Frontal cortex (tissue), 4 donors: Measurements from ENCODE around the gene TGM4. TPM values are rescaled to one million over a fixed set of nuclear protein-coding genes. Genes with fewer than 3 reads are reported as not detected.

Experiments used
- DNase-seq, 2 donors: peaks; one replicate each; pipeline ENCODE4 v3.0.0; 2012; ENCODE audit warnings: low spot score in 2 of 2
- FAIRE-seq: peaks from 2 replicates; lab custom pipeline; 2012; peaks lifted over from hg19 to GRCh38; lab: Jason Lieb, UNC
- total RNA-seq: library from RNA; depleted of rRNA; stranded (reverse); fragments of >200 nt; gene quantifications from one replicate; pipeline ENCODE4 v1.2.3, GENCODE V29; 2014
- donor health status: control.
- donor health status: control.
- donor health status: control.

Gene TGM4
- total RNA-seq, 1 donor from 2014 or later: not detected

- DNase-seq (no peak), FAIRE-seq (no peak)
Measured at GRCh38 chr3:44875596-44875995, 1.2 kb downstream of the TGM4 start.

DNA sequence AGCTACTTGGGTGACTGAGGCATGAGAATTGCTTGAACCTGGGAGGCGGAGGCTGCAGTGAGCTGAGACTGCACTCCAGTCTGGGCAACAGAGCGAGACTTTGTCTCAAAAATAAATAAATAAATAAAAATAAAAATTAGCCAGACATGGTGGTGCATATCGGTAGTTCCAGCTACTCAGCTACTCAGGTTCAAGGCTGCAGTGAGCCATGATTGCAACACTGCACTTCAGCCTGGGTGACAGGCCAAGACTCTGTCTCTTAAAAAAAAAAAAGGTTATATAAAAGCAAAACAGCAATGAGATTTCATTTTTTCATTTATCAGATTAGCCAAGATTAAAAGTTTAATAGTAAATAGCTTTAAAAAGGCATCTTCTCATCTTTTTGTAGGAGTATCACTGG is 2.9 kb downstream of the TGM4 start:
- FAIRE-seq (no peak), DNase-seq (no peak)

- DNase-seq (no peak), FAIRE-seq (no peak)
Measured at GRCh38 chr3:44880284-44880683, 5.9 kb downstream of the TGM4 start.

DNA sequence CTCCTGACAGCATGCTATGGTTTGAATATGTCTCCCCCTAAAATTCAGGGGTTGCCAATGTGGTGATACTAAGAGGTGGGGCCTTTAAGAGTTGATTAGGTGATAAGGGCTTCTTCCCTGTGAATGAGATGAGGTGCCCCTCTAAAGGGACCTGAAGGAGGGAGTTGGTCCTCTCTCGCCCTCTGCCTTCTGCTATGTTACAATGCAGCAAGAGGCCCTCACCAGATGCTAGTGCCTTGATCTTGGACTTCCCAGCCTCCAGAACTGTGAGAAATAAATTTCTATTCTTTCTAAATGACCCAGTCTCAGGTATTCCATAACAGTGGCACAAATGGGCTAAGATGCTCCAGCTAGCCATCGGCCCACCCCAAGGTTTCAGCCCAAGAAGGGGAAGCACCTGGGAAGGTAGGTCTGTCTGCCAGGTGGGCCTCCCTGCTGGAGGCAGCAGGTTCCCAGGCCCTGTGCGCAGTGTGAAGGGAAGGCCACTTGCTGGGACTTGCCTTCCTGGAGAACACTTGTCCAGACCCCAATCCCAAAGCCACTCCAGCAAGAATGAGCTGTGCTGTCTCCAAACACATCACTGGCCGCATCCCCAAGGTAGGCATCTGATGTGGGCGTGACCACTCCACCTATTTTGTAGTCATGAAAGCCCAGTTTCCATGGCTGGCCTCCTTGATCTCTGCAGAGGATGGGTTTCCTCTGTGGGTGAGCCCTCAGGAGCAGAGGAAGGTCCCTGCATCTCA is 9.0 kb downstream of the TGM4 start:
- no peak for DNase-seq
- FAIRE-seq: no peak

DNA sequence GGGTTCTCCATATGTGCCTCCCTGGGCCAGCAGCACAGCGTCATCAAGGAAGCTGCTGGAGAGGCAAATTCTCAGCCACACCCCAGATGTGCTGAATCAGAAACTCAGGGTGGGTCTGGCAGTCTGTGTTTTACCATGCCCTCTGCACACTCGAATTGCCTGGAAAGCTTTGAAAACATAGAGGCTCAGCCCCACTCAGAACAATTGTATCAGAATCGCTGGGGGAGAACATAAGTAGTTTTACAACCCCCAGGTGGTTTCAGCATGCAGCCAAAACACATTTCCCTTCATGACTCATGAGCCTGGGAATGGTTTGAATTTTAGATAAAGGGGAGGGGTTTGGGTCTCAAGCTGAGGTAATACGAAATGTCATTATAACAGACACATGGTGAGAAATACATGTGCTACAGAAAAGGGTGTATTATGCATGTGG is 9.6 kb downstream of the TGM4 start:
- DNase-seq: no peak
- FAIRE-seq: no peak

GRCh38 chr3:44885618-44886017 is 11.2 kb downstream of the TGM4 start:
- DNase-seq (no peak), FAIRE-seq (no peak)

DNA sequence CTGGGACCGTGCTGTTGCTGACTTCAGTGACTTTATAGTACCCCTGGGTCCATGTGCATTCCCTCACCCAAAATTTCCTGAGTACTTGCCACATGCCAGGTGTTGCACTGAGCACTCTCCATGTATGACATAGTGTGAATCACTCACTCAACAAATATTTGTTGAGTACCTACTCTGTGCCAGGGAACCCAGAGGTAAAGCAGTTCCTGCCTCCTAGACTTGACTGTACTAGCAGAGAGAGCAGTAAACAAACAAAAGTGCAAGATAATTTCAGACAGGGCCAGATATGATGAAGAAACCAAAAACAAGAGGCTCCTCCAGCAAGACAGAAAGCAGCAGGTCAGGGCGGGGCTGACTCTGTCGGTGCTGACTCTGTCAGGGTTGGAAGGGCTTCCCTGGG is 12.2 kb downstream of the TGM4 start:
- no peak for DNase-seq
- no peak for FAIRE-seq

- DNase-seq (no peak), FAIRE-seq (no peak)
Measured at GRCh38 chr3:44887101-44887500, 12.7 kb downstream of the TGM4 start.

- DNase-seq (no peak), FAIRE-seq (no peak)
Measured at GRCh38 chr3:44890258-44890657, 15.8 kb downstream of the TGM4 start.

DNA sequence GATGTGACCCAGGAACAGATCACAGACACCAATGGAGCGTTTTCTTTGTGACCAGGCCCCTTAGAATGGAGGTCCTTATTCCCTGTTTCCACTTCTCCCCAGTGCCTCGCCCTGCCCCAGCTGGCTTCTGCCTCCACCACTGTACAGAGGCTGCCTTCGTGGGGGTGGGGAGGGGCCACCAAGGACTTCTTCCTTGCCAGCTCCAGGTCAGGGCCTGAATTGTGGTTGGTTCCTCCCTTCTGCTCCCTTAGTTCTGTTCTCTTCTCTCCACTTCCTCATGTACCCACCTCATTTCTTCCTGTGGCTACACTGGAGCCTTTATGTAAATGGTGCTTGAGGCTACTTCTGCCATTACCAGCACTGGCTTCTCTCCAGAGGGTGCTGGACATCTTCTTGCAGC is 16.4 kb downstream of the TGM4 start:
- FAIRE-seq (no peak), DNase-seq (no peak)

DNA sequence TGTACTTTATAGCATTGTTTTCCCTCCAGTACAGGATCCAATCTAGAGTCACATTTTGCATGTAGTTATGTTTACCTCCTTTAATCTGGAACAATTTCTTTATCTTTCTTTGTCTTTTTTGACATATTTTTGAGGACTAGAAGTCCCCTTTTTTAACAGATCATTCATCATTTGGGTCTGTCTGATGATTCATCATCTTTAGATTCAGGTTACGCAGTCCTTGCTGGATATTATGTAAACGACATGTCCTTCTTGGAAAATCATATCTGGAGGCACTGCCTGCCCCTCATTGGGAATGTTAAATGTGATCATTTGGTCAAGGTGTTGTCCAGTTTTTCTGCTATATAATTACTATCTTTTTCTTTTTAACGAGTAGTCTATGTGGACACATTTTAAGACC is 18.3 kb downstream of the TGM4 start:
- DNase-seq (no peak), FAIRE-seq (no peak)

DNA sequence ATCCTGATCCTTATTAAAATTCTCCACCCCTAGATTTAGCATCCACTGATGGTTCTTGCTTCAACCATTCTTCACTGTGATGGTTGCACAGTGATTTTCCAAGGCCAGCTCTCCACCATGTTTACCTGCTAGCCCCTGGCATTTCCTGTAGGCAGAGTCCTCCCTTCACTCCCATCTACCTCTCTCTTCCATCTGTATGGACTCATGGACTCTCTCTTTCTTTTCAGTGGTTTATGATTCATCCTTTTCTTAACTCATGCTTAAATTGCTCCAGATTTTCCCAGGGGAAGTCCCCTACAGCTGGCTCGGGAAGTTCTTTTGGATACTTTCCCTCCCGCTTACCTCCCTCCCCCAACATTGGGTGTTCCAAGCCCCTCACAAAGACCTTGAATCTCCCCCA is 18.7 kb downstream of the TGM4 start:
- FAIRE-seq (no peak), DNase-seq (no peak)

DNA sequence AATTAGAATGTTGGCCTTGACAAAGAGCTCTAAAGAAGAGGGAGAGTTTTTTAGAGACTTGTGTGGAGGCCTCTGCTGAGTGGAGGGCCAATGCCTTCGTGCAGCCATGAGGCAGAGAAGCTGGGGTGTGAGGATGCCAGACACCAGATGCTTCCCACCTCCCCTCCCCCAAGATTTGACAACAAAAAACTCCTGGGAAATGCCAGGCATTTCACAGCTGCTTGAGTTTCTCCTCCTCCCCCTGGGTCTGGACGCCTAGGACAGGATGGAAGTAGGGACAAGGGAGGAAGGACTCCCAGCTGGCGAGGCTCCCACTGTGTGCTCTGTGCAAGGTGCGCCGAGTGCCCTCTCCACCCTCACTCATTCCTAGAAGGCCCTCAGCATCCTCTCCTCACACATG is 20.1 kb downstream of the TGM4 start:
- FAIRE-seq: no peak
- no peak for DNase-seq

DNA sequence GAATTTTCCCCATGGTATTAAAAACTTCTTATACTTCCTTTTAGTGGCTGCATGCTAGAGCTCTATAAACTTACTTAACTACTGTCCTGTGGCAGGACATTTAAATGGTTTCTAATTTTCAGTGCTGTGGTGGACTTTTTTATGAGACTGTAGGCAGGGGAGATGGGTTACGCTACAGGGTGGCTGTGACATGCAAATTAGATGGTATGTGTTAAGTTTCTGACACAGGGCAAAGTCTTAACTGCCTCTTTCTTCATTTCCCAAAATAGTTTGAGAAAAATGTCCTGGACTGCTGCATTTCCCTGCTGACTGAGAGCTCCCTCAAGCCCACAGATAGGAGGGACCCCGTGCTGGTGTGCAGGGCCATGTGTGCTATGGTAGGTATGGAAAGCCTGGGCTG is 22.0 kb downstream of the TGM4 start:
- no peak for DNase-seq
- no peak for FAIRE-seq

GRCh38 chr3:44899683-44900367 is 25.4 kb downstream of the TGM4 start:
- no peak for FAIRE-seq

GRCh38 chr3:44902628-44903027 is 28.2 kb downstream of the TGM4 start:
- no peak for DNase-seq
- FAIRE-seq: no peak

More at GRCh38 chr3:44899683-44900367, 25.4 kb downstream of the TGM4 start:
- no peak for DNase-seq

- FAIRE-seq: no peak
Measured at GRCh38 chr3:44903314-44903713, 28.9 kb downstream of the TGM4 start.

GRCh38 chr3:44903751-44904150 is 29.3 kb downstream of the TGM4 start:
- DNase-seq (no peak), FAIRE-seq (no peak)

More at GRCh38 chr3:44903314-44903713, 28.9 kb downstream of the TGM4 start:
- no peak for DNase-seq

DNA sequence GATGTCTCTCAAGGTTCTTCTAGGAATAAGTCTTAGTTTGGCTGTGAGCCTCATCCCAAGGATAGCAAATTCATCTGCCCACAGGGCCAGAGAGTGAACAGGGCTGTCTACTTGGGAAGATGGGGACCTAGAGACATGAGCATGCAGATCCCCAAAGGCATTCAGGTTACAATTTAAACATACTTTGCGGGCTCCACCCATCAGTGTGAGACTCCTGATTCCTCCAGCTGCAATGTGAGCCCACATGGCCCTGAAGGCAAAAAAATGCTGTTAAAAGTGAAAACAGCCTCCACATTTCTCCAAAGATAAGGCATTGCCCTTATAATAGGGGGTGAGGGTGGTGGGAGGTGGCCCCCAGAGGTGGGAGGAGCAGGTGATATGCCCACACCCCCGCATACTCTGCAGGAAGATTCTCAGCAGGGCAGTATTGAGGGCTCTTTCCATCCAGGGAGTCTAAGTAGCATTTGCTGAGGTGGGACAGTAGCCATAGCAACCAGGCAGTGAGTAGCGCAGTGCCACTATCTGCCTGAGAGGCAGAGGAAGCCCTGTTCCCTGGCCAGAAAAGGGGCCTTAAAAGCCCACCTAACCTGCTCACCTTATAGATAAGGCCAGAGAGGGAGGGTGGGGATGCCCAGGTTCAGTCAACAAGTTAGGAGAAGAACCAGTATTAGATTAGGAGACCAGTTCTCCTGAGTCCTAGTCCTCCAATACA is 31.2 kb downstream of the TGM4 start:
- DNase-seq (no peak), FAIRE-seq (no peak)

DNA sequence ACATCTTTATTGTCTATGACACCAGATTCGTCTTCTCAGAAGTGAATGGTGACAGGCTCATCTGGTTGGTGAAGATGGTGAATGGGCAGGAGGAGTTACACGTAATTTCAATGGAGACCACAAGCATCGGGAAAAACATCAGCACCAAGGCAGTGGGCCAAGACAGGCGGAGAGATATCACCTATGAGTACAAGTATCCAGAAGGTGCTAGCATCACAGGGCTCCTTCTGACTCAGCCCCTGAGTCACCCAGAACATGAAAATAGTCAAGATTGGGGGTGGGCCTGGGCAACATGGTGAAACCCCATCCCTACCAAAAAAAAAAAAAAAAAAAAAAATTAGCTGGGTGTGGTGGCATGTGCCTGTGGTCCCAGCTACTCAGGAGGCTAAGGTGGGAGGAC is 32.6 kb downstream of the TGM4 start:
- no peak for FAIRE-seq
- no peak for DNase-seq

DNA sequence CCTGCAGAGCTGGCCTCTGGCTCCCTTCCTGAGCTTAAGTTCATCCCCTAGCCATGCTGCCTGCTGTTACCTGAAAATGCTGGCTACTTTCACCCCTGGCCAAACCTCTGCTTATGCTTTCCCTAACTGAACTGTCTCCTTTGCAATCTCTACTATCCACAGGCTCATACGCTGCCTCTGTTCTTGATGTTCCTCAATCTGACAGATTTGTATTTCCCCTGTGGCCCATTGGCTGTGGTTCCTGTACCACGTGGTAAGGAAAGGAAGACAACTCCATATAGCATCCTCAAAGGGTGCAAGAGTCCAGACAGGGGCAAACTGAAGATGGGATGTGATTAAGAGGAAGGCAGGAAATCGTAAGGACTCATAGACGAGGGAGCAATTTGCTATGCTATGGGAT is 33.2 kb downstream of the TGM4 start:
- FAIRE-seq (no peak), DNase-seq (no peak)
